HepG2 (cell line): ENCODE results near the gene MEIOC. TPM values are rescaled to one million over a fixed set of nuclear protein-coding genes. Genes with fewer than 3 reads are reported as not detected.
A peak's percentile ranks its signal among the peaks of the same experiment; 100 is the strongest.

ENCODE experiments used
- ATF2 ChIP-seq: sonication (generic); formaldehyde crosslinking; IDR thresholded peaks from 2 replicates; pipeline ENCODE4 v1.4.0; 2020; ENCODE audit warnings: missing genetic modification reagents
- BCL3 ChIP-seq: sonication (generic); formaldehyde crosslinking; IDR thresholded peaks from 2 replicates; pipeline ENCODE4 v1.5.1; 2020; ENCODE audit warnings: mild to moderate bottlenecking, missing genetic modification reagents, moderate library complexity
- KDM3A ChIP-seq: IDR thresholded peaks from 2 replicates; pipeline ENCODE4 v1.6.1; 2018; ENCODE audit warnings: low read depth, missing compliant biosample characterization
- NR1H2 ChIP-seq: sonication (generic); formaldehyde crosslinking; IDR thresholded peaks from 2 replicates; pipeline ENCODE4 v1.8.1; 2022; ENCODE audit warnings: low read depth, missing genetic modification reagents, borderline replicate concordance
- PAX8 ChIP-seq: sonication (generic); formaldehyde crosslinking; IDR thresholded peaks from 2 replicates; pipeline ENCODE4 v1.8.0; 2022; ENCODE audit warnings: mild to moderate bottlenecking, missing genetic modification reagents, borderline replicate concordance
- PCBP1 ChIP-seq: fragments of 200-400 bp; formaldehyde crosslinking; IDR thresholded peaks from 2 replicates; pipeline ENCODE4 v1.6.1; 2017; ENCODE audit warnings: mild to moderate bottlenecking, low read depth, low read length, borderline replicate concordance
- RAD21 ChIP-seq: fragments of 450-650 bp; formaldehyde crosslinking; IDR thresholded peaks from 2 replicates; pipeline ENCODE4 v1.5.0; 2020; ENCODE audit warnings: mild to moderate bottlenecking
- RFXAP ChIP-seq: sonication (generic); formaldehyde crosslinking; IDR thresholded peaks from 2 replicates; pipeline ENCODE4 v1.4.0; 2020; ENCODE audit warnings: missing genetic modification reagents, borderline replicate concordance
- TARDBP ChIP-seq: sonication (generic); formaldehyde crosslinking; IDR thresholded peaks from 2 replicates; pipeline ENCODE4 v1.8.0; 2022; ENCODE audit warnings: mild to moderate bottlenecking, missing genetic modification reagents
- ZBTB33 ChIP-seq: sonication (generic); formaldehyde crosslinking; IDR thresholded peaks from 2 replicates; pipeline ENCODE4 v1.4.0; 2020; ENCODE audit warnings: missing genetic modification reagents
- ZNF160 ChIP-seq: sonication (generic); formaldehyde crosslinking; IDR thresholded peaks from 2 replicates; pipeline ENCODE4 v1.8.0; 2022; ENCODE audit warnings: mild to moderate bottlenecking, inconsistent platforms, missing genetic modification reagents
- ZNF280B ChIP-seq: sonication (generic); formaldehyde crosslinking; IDR thresholded peaks from 2 replicates; pipeline ENCODE4 v1.5.0; 2020; ENCODE audit warnings: missing genetic modification reagents, mild to moderate bottlenecking, borderline replicate concordance
- ZNF431 ChIP-seq: sonication (generic); formaldehyde crosslinking; IDR thresholded peaks from 2 replicates; pipeline ENCODE4 v1.9.0; 2022; ENCODE audit warnings: missing genetic modification reagents, low read depth, mild to moderate bottlenecking, borderline replicate concordance
- ZNF652 ChIP-seq: IDR thresholded peaks from 2 replicates; pipeline ENCODE4 v1.6.1; 2016; ENCODE audit warnings: low read depth, borderline replicate concordance
- polyA plus RNA-seq, 8 experiments: library from polyadenylated mRNA; depleted of rRNA in 3 of 8; stranded (reverse) in 7 of 8; unstranded in 1 of 8; fragments of >200 nt; fragmentation: Illumina TruSeq in 4 of 8; extraction: Trizol in 4 of 8; gene quantifications; 2 replicates each; pipeline versions ENCODE4 v1.2.1 to v1.2.3, GENCODE V29; 2011 to 2016; ENCODE audit warnings: low read depth in 4 of 8, missing spikeins in 1 of 8, mixed read lengths in 1 of 8; ENCODE audit not compliant: insufficient read depth in 1 of 8
- total RNA-seq, 5 experiments: library from RNA; depleted of rRNA; stranded (reverse); fragments of >200 nt; fragmentation: Illumina TruSeq; extraction: Trizol; gene quantifications; 2 replicates each; pipeline ENCODE4 v1.2.3, GENCODE V29; 2016; ENCODE audit warnings: low read depth in 1 of 5
- TF ChIP-seq, protein P1 (sequence below): sonication (generic); formaldehyde crosslinking; IDR thresholded peaks from 2 replicates; pipeline ENCODE4 v1.5.0; 2020; ENCODE audit warnings: missing genetic modification reagents
- TF ChIP-seq, protein P2 (sequence below): sonication (generic); formaldehyde crosslinking; IDR thresholded peaks from 2 replicates; pipeline ENCODE4 v1.8.0; 2022; ENCODE audit warnings: mild to moderate bottlenecking, missing genetic modification reagents; ENCODE audit not compliant: insufficient replicate concordance

The MEIOC gene
- total and polyA plus RNA-seq, 2 of the 13 experiments (the other 11 are each of a cell fraction or from before 2014, with no cell fraction given) = 0.04 to 0.15 TPM

GRCh38 chr17:44708401-44709263 lies 52.4 kb downstream of the MEIOC start, which contains the start of gene DBF4B (continued):
- TF ChIP-seq NR1H2 (CRISPR knock-in tag) = no peak
- TF ChIP-seq, protein P1, sequence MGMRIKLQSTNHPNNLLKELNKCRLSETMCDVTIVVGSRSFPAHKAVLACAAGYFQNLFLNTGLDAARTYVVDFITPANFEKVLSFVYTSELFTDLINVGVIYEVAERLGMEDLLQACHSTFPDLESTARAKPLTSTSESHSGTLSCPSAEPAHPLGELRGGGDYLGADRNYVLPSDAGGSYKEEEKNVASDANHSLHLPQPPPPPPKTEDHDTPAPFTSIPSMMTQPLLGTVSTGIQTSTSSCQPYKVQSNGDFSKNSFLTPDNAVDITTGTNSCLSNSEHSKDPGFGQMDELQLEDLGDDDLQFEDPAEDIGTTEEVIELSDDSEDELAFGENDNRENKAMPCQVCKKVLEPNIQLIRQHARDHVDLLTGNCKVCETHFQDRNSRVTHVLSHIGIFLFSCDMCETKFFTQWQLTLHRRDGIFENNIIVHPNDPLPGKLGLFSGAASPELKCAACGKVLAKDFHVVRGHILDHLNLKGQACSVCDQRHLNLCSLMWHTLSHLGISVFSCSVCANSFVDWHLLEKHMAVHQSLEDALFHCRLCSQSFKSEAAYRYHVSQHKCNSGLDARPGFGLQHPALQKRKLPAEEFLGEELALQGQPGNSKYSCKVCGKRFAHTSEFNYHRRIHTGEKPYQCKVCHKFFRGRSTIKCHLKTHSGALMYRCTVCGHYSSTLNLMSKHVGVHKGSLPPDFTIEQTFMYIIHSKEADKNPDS (CRISPR knock-in tag) = no peak
- no peak for TF ChIP-seq PAX8 (CRISPR knock-in tag)
- TF ChIP-seq, protein P2, sequence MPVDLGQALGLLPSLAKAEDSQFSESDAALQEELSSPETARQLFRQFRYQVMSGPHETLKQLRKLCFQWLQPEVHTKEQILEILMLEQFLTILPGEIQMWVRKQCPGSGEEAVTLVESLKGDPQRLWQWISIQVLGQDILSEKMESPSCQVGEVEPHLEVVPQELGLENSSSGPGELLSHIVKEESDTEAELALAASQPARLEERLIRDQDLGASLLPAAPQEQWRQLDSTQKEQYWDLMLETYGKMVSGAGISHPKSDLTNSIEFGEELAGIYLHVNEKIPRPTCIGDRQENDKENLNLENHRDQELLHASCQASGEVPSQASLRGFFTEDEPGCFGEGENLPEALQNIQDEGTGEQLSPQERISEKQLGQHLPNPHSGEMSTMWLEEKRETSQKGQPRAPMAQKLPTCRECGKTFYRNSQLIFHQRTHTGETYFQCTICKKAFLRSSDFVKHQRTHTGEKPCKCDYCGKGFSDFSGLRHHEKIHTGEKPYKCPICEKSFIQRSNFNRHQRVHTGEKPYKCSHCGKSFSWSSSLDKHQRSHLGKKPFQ (CRISPR knock-in tag) = peak; percentile 26
- no peak; the same call in 1 of the 2 replicates for TF ChIP-seq ZNF160 (CRISPR knock-in tag)
- peak; percentile 62; the same call in 1 of the 2 replicates for TF ChIP-seq ATF2 (CRISPR knock-in tag)
- peak; percentile 30; the same call in 1 of the 2 replicates for TF ChIP-seq RAD21 (CRISPR knock-in tag)
- TF ChIP-seq ZNF652 (CRISPR knock-in tag) = no peak; the same call in 1 of the 2 replicates
- TF ChIP-seq TARDBP = peak; percentile 81
- peak; percentile 46; the same call in 1 of the 2 replicates for TF ChIP-seq KDM3A (CRISPR knock-in tag)
- TF ChIP-seq ZNF431 (CRISPR knock-in tag) = no peak
- TF ChIP-seq ZBTB33 = no peak; the same call in 1 of the 2 replicates
- 0 out of 2 replicates have a peak, but pooled peaks have one; percentile 39 for TF ChIP-seq BCL3 (CRISPR knock-in tag)
- 0 out of 2 replicates have a peak, but pooled peaks have one; percentile 25 for TF ChIP-seq RFXAP (CRISPR knock-in tag)
- TF ChIP-seq ZNF280B = no peak
- TF ChIP-seq PCBP1 = no peak
